ENCODE measurements around the gene WDR27.

DNA sequence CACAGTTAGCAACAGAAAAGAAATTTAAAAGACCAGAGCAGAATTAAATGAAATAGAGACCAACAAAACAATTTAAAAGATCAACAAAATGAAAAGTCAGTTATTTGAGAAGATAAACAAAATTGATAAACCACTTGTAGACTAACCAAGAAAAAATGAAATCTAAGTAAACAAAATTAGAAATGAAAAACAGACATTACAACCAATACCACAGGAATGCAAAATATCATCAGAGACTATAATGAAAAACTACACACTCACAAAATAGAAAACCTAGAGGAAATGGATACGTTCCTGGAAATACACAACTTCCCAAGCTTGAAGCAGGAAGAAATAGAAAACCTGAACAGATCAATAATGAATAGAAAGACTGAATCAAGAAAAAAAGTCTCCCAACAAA is 97.8 kb downstream of the WDR27 start:
- TF ChIP-seq, protein P1, sequence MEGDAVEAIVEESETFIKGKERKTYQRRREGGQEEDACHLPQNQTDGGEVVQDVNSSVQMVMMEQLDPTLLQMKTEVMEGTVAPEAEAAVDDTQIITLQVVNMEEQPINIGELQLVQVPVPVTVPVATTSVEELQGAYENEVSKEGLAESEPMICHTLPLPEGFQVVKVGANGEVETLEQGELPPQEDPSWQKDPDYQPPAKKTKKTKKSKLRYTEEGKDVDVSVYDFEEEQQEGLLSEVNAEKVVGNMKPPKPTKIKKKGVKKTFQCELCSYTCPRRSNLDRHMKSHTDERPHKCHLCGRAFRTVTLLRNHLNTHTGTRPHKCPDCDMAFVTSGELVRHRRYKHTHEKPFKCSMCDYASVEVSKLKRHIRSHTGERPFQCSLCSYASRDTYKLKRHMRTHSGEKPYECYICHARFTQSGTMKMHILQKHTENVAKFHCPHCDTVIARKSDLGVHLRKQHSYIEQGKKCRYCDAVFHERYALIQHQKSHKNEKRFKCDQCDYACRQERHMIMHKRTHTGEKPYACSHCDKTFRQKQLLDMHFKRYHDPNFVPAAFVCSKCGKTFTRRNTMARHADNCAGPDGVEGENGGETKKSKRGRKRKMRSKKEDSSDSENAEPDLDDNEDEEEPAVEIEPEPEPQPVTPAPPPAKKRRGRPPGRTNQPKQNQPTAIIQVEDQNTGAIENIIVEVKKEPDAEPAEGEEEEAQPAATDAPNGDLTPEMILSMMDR (IDR thresholded peaks at IDR 0.05), result no peak
- no peak for TF ChIP-seq POLR2A (IDR thresholded peaks at IDR 0.05)
